Ovary (tissue), 3 donors: ENCODE measurements around the gene ARHGEF33.

Source experiments
- CTCF ChIP-seq, 3 donors: fragments of 450-650 bp in 2 of 3; fragments of 200-600 bp in 1 of 3; IDR thresholded peaks; one replicate each; pipeline versions ENCODE4 v1.5.1 to v1.8.0; 2016 to 2022; ENCODE audit warnings: antibody characterized with exemption in 3 of 3, mild to moderate bottlenecking in 1 of 3
- EP300 ChIP-seq: sonication (generic); formaldehyde crosslinking; IDR thresholded peaks from one replicate; pipeline ENCODE4 v1.6.1; 2017; ENCODE audit warnings: antibody characterized with exemption
- POLR2A ChIP-seq: fragments of 450-650 bp; IDR thresholded peaks from one replicate; pipeline ENCODE4 v1.6.1; 2017; ENCODE audit warnings: antibody characterized with exemption, mild to moderate bottlenecking, moderate library complexity
- donor health status: DM: no; HTN: no; CAD: no.

GRCh38 chr2:38911191-38911590 is 21.5 kb downstream of the ARHGEF33 start:
- TF ChIP-seq CTCF (IDR thresholded peaks at IDR 0.05) (no peak), POLR2A (no peak), EP300 (no peak)
